Panc1 (cell line): ENCODE measurements around the gene C21orf91. TPM values are rescaled to one million over a fixed set of nuclear protein-coding genes. Genes with fewer than 3 reads are reported as not detected.

ENCODE experiments used
- ATAC-seq: fragments of 200-7000 bp; cut with Tn5 transposase; 2 replicates; pipeline ENCODE4 v1.9.1; 2020; ENCODE audit warnings: mild to moderate bottlenecking, moderate library complexity
- BruUV-seq: library from RNA; stranded (reverse); fragments of 400-500 nt; replicated peaks from 2 replicates; lab custom pipeline; 2021; lab: Mats Ljungman, UMichigan
- CTCF ChIA-PET: fragments of 300-600 bp; sonication (Branson Sonifier 250); formaldehyde crosslinking; loops from one replicate; lab custom pipeline; 2022; ENCODE audit warnings: antibody characterized with exemption; lab: Charles Lee
- POLR2A ChIA-PET: fragments of 300-600 bp; sonication (Branson Sonifier 250); formaldehyde crosslinking; loops from one replicate; lab custom pipeline; 2022; ENCODE audit warnings: antibody characterized with exemption; lab: Charles Lee
- DNase-seq: peaks from one replicate; pipeline ENCODE4 v3.0.0-alpha.2; 2010; ENCODE audit warnings: low read depth, low spot score
- H3K27ac ChIP-seq: 2 replicates; pipeline ENCODE4 v1.5.1; 2011; ENCODE audit warnings: mild to moderate bottlenecking, low read length, inconsistent platforms
- H3K27me3 ChIP-seq: fragments of 200-500 bp; sonication (Bioruptor generic); 2 replicates; pipeline ENCODE4 v1.6.0; 2014; ENCODE audit warnings: low read length, inconsistent platforms; ENCODE audit not compliant: control insufficient read depth, insufficient read depth
- H3K36me3 ChIP-seq: fragments of 200-500 bp; sonication (Bioruptor generic); 2 replicates; pipeline ENCODE4 v1.5.1; 2014; ENCODE audit warnings: inconsistent platforms, mild to moderate bottlenecking, low read length, moderate library complexity; ENCODE audit not compliant: control insufficient read depth, insufficient read depth
- H3K4me1 ChIP-seq: 2 replicates; pipeline ENCODE4 v1.5.1; 2011; ENCODE audit warnings: inconsistent platforms, mild to moderate bottlenecking, low read length, moderate library complexity; ENCODE audit not compliant: control insufficient read depth, insufficient read depth
- H3K4me3 ChIP-seq, 2 experiments: 2 replicates each; pipeline ENCODE4 v1.5.1; 2011 to 2012; ENCODE audit warnings: low read depth in 2 of 2, low read length in 2 of 2, mild to moderate bottlenecking in 2 of 2, inconsistent platforms in 1 of 2, moderate library complexity in 1 of 2
- H3K9me3 ChIP-seq: fragments of 200-500 bp; sonication (Bioruptor generic); 2 replicates; pipeline ENCODE4 v1.5.1; 2014; ENCODE audit warnings: low read depth, mild to moderate bottlenecking, inconsistent platforms, low read length, moderate library complexity; ENCODE audit not compliant: control insufficient read depth, insufficient read depth
- CTCF ChIP-seq: fragments of 450-650 bp; IDR thresholded peaks from 2 replicates; pipeline ENCODE4 v1.5.1; 2017; ENCODE audit warnings: mild to moderate bottlenecking
- POLR2AphosphoS5 ChIP-seq: IDR thresholded peaks from 2 replicates; pipeline ENCODE4 v1.6.1; 2012; ENCODE audit warnings: mild to moderate bottlenecking, low read depth, low read length, moderate library complexity
- REST ChIP-seq, 2 experiments: IDR thresholded peaks; 2 replicates each; pipeline ENCODE4 v1.6.1; 2011 to 2012; ENCODE audit warnings: low read depth in 2 of 2, control low read depth in 1 of 2, low read length in 1 of 2, mild to moderate bottlenecking in 1 of 2, moderate library complexity in 1 of 2; ENCODE audit not compliant: insufficient read depth in 1 of 2
- SIN3A ChIP-seq: IDR thresholded peaks from 2 replicates; pipeline ENCODE4 v1.6.1; 2012; ENCODE audit warnings: low read depth, mild to moderate bottlenecking, low read length, moderate library complexity, borderline replicate concordance; ENCODE audit not compliant: insufficient read depth
- TCF7L2 ChIP-seq: IDR thresholded peaks from 2 replicates; pipeline ENCODE4 v1.6.1; 2011; ENCODE audit warnings: mild to moderate bottlenecking, low read depth, low read length, inconsistent platforms
- in situ Hi-C: cut with HindIII; loops from 2 replicates; pipeline ENCODE4 v1.10.0; 2016; ENCODE audit warnings: low sequenced_read_pairs, low pct_unique_long_range_greater_than_20kb
- intact Hi-C: fragments of 100-400 bp; cut with micrococcal nuclease; formaldehyde crosslinking; loops from one replicate; pipeline ENCODE4 v1.10.0; 2022; ENCODE audit not compliant: unreplicated experiment
- total RNA-seq: library from RNA; stranded (reverse); gene quantifications from one replicate; pipeline ENCODE4 v1.2.1, GENCODE V29; 2021; ENCODE audit not compliant: unreplicated experiment

The C21orf91 gene
- total RNA-seq, 1 experiment from 2014 or later, result 13.3 TPM

GRCh38 chr21:17802572-17802971, 16.6 kb downstream of the C21orf91 start:
- ATAC-seq (no peak), DNase-seq (no peak)
- in situ Hi-C loops, result no loop called here
- intact Hi-C loops, result no loop called here
- no TSS peak for BruUV-seq
- H3K9me3 ChIP-seq, result no peaks in the 10 kb centered on the region
- H3K4me1 ChIP-seq, result no peaks in the 10 kb centered on the region
- ChIA-PET POLR2A (no interaction called here), CTCF (no interaction called here)
- TF ChIP-seq SIN3A (no peak), CTCF (no peak), REST (IDR thresholded peaks at IDR 0.05; ENCODE audit: insufficient read depth in 1 of 2, low read depth in 2 of 2, low read length in 1 of 2) (no peak), TCF7L2 (no peak)
- no peaks in the 10 kb centered on the region; the same call in 1 of the 2 replicates for H3K36me3 ChIP-seq
- H3K27me3 ChIP-seq, result no peaks in the 10 kb centered on the region
- no peak overlapping the region for H3K27ac ChIP-seq
- H3K4me3 ChIP-seq, result no peak overlapping the region

GRCh38 chr21:17799414-17800164, 19.6 kb downstream of the C21orf91 start:
- no TSS peak for BruUV-seq
- no peaks in the 10 kb centered on the region for H3K9me3 ChIP-seq

More at GRCh38 chr21:17799414-17800164, 19.6 kb downstream of the C21orf91 start:
- no peaks in the 10 kb centered on the region for H3K4me1 ChIP-seq
- H3K4me3 ChIP-seq, result no peak overlapping the region
- DNase-seq, result no peak
- TF ChIP-seq SIN3A (no peak), REST (IDR thresholded peaks at IDR 0.05; ENCODE audit: insufficient read depth in 1 of 2, low read depth in 2 of 2, low read length in 1 of 2) (no peak), CTCF (no peak), TCF7L2 (no peak), POLR2AphosphoS5 (no peak)
- no peaks in the 10 kb centered on the region for H3K36me3 ChIP-seq
- intact Hi-C loops, result no loop called here
- in situ Hi-C loops, result no loop called here
- no peaks in the 10 kb centered on the region for H3K27me3 ChIP-seq
- POLR2A ChIA-PET, result no interaction called here
- no peak for ATAC-seq
- H3K27ac ChIP-seq, result no peak overlapping the region
- CTCF ChIA-PET, result interaction anchor here (0.6 kb wide), 1 partner anchor 126 kb away, joined by 3 read pairs; no protein-coding TSS in a partner anchor
